GM12878 (cell line): Measurements from ENCODE around the gene FRAS1. TPM values are rescaled to one million over a fixed set of nuclear protein-coding genes. Genes with fewer than 3 reads are reported as not detected.

Experiments used
- ATAC-seq: fragments of 200-7000 bp; cut with Tn5 transposase; 3 replicates; pipeline ENCODE4 v1.9.1; 2020; ENCODE audit warnings: mild to moderate bottlenecking, moderate library complexity
- BruUV-seq: library from RNA; stranded (reverse); fragments of 400-500 nt; replicated peaks from 2 replicates; lab custom pipeline; 2021; lab: Mats Ljungman, UMichigan
- CTCF ChIA-PET: fragments of 300-600 bp; sonication (Branson Sonifier 250); formaldehyde crosslinking; extraction: SDS; loops from one replicate; lab custom pipeline; 2021; ENCODE audit warnings: inconsistent platforms; lab: Yijun Ruan, JAX
- POLR2A ChIA-PET: fragments of 350-600 bp; formaldehyde crosslinking; extraction: SDS; loops from one replicate; lab custom pipeline; 2021; ENCODE audit warnings: inconsistent platforms; lab: Charles Lee
- RAD21 ChIA-PET: fragments of 300-600 bp; sonication (Branson Sonifier 250); formaldehyde crosslinking; loops from one replicate; lab custom pipeline; 2023; ENCODE audit warnings: antibody characterized with exemption; ENCODE audit not compliant: unreplicated experiment; lab: Charles Lee
- SMC1A ChIA-PET: fragments of 300-600 bp; sonication (Branson Sonifier 250); formaldehyde crosslinking; loops from one replicate; lab custom pipeline; 2023; ENCODE audit not compliant: unreplicated experiment, uncharacterized antibody; lab: Charles Lee
- DNase-seq: peaks from one replicate; pipeline ENCODE4 v3.0.0-alpha.2; 2011; ENCODE audit warnings: low read depth, low spot score
- FAIRE-seq: peaks from 3 replicates; lab custom pipeline; 2011; peaks lifted over from hg19 to GRCh38; lab: Jason Lieb, UNC
- H2AFZ ChIP-seq: 2 replicates; pipeline ENCODE4 v1.6.0; 2011; ENCODE audit warnings: low read depth, low read length, control low read depth; ENCODE audit not compliant: control insufficient read depth
- H3K27ac ChIP-seq: 2 replicates; pipeline ENCODE4 v1.5.1; 2011; ENCODE audit warnings: control low read depth; ENCODE audit not compliant: control insufficient read depth, insufficient read depth
- H3K27me3 ChIP-seq, 2 experiments: replicated peaks in 1 of 2; 2 replicates each; pipeline versions ENCODE4 v1.6.0 to v1.6.1; 2011; ENCODE audit warnings: low read length in 1 of 2; ENCODE audit not compliant: control insufficient read depth in 2 of 2, insufficient read depth in 2 of 2
- H3K36me3 ChIP-seq, 2 experiments: 2 replicates each; pipeline ENCODE4 v1.5.1; 2011; ENCODE audit warnings: low read length in 1 of 2; ENCODE audit not compliant: control insufficient read depth in 2 of 2, insufficient read depth in 2 of 2
- H3K4me1 ChIP-seq: 2 replicates; pipeline ENCODE4 v1.6.1; 2011; ENCODE audit warnings: mild to moderate bottlenecking, low read length, moderate library complexity, mixed read lengths; ENCODE audit not compliant: control insufficient read depth, insufficient read depth
- H3K4me2 ChIP-seq: 2 replicates; pipeline ENCODE4 v1.6.0; 2011; ENCODE audit warnings: control low read depth; ENCODE audit not compliant: control insufficient read depth, insufficient read depth
- H3K4me3 ChIP-seq: fragments of 200-600 bp; sonication (generic); 2 replicates; pipeline ENCODE4 v1.5.1; 2016
- H3K79me2 ChIP-seq: 2 replicates; pipeline ENCODE4 v1.6.0; 2011; ENCODE audit warnings: low read length; ENCODE audit not compliant: control insufficient read depth, insufficient read depth
- H3K9ac ChIP-seq: 2 replicates; pipeline ENCODE4 v1.8.0; 2011; ENCODE audit warnings: low read length, control low read depth, mixed read lengths; ENCODE audit not compliant: control insufficient read depth, insufficient read depth
- H3K9me3 ChIP-seq: replicated peaks from 3 replicates; pipeline ENCODE4 v1.5.1; 2011; ENCODE audit warnings: mild to moderate bottlenecking, low read length; ENCODE audit not compliant: control insufficient read depth, insufficient read depth
- H4K20me1 ChIP-seq: 2 replicates; pipeline ENCODE4 v1.6.0; 2011; ENCODE audit not compliant: control insufficient read depth, insufficient read depth
- BHLHE40 ChIP-seq, 2 experiments: fragments of 450-650 bp in 1 of 2; IDR thresholded peaks; 2 replicates each; pipeline ENCODE4 v1.6.1; 2011 to 2017; ENCODE audit warnings: low read depth in 2 of 2, borderline replicate concordance in 1 of 2, improper control_type of control experiment in 1 of 2, low read length in 1 of 2, mild to moderate bottlenecking in 1 of 2
- CBX5 ChIP-seq: sonication (generic); IDR thresholded peaks from 2 replicates; pipeline ENCODE4 v1.6.1; 2016; ENCODE audit warnings: low read depth, moderate library complexity, mild to moderate bottlenecking, inconsistent platforms
- CHD2 ChIP-seq: IDR thresholded peaks from 2 replicates; pipeline ENCODE4 v1.6.1; 2011; ENCODE audit warnings: low read depth, low read length, improper control_type of control experiment, borderline replicate concordance
- CREB1 ChIP-seq: IDR thresholded peaks from 2 replicates; pipeline ENCODE4 v1.6.1; 2012; ENCODE audit warnings: low read depth, mild to moderate bottlenecking, inconsistent platforms
- EED ChIP-seq: sonication (generic); IDR thresholded peaks from 2 replicates; pipeline ENCODE4 v1.6.1; 2016; ENCODE audit warnings: antibody characterized with exemption, low read depth
- EGR1 ChIP-seq, 2 experiments: IDR thresholded peaks; 1 replicate in 1 of 2; 2 replicates in 1 of 2; pipeline ENCODE4 v1.6.1; 2011 to 2012; ENCODE audit warnings: low read depth in 2 of 2, low read length in 2 of 2, borderline replicate concordance in 1 of 2, mild to moderate bottlenecking in 1 of 2, moderate library complexity in 1 of 2
- HCFC1 ChIP-seq: fragments of 150-350 bp; IDR thresholded peaks from 2 replicates; pipeline ENCODE4 v1.6.1; 2014; ENCODE audit warnings: low read length
- IKZF2 ChIP-seq, 2 experiments: fragments of 450-650 bp; IDR thresholded peaks; 2 replicates each; pipeline ENCODE4 v1.6.1; 2017; ENCODE audit warnings: mild to moderate bottlenecking in 2 of 2, moderate library complexity in 2 of 2
- KDM1A ChIP-seq: fragments of 200-600 bp; sonication (generic); IDR thresholded peaks from 2 replicates; pipeline ENCODE4 v1.6.1; 2016; ENCODE audit warnings: borderline replicate concordance
- KLF5 ChIP-seq: fragments of 450-650 bp; IDR thresholded peaks from 2 replicates; pipeline ENCODE4 v1.6.1; 2014; ENCODE audit warnings: mild to moderate bottlenecking; ENCODE audit not compliant: partially characterized antibody
- MYB ChIP-seq: fragments of 150-350 bp; IDR thresholded peaks from 2 replicates; pipeline ENCODE4 v1.6.1; 2014; ENCODE audit warnings: mild to moderate bottlenecking, low read depth, low read length, borderline replicate concordance
- POLR2AphosphoS5 ChIP-seq: IDR thresholded peaks from 2 replicates; pipeline ENCODE4 v1.6.1; 2011; ENCODE audit warnings: mild to moderate bottlenecking, low read length, inconsistent platforms
- YBX1 ChIP-seq: fragments of 450-650 bp; IDR thresholded peaks from 2 replicates; pipeline ENCODE4 v1.6.1; 2016; ENCODE audit warnings: antibody characterized with exemption
- ZNF24 ChIP-seq: fragments of 450-650 bp; IDR thresholded peaks from 2 replicates; pipeline ENCODE4 v1.6.1; 2017; ENCODE audit warnings: antibody characterized with exemption, mild to moderate bottlenecking
- ZNF384 ChIP-seq: IDR thresholded peaks from 2 replicates; pipeline ENCODE4 v1.6.1; 2012; ENCODE audit warnings: low read depth, mild to moderate bottlenecking, low read length, improper control_type of control experiment, borderline replicate concordance
- ZSCAN29 ChIP-seq: fragments of 450-650 bp; IDR thresholded peaks from 2 replicates; pipeline ENCODE4 v1.6.1; 2017; ENCODE audit warnings: mild to moderate bottlenecking, moderate library complexity
- WGBS: methylation state at CpG from one replicate; pipeline ENCODE4 v1.1.6; 2016; ENCODE audit warnings: low lambda C conversion rate; ENCODE audit not compliant: insufficient replicate concordance, insufficient coverage; ENCODE audit errors: missing lambda C conversion rate; 5-methylcytosine and 5-hydroxymethylcytosine counted together
- in situ Hi-C: fragments of 300-500 bp; cut with MboI; formaldehyde crosslinking; loops from 9 replicates; pipeline ENCODE4 v1.14.3; 2018; ENCODE audit warnings: mixed read lengths
- intact Hi-C: fragments of 100-400 bp; cut with micrococcal nuclease; formaldehyde crosslinking; loops from one replicate; pipeline ENCODE4 v1.14.2; 2022; ENCODE audit not compliant: unreplicated experiment
- polyA plus RNA-seq, 11 experiments: library from polyadenylated mRNA; depleted of rRNA in 4 of 11; unstranded in 6 of 11; stranded (reverse) in 5 of 11; fragments of >200 nt; fragmentation: Nextera tagmentation in 4 of 11; fragmentation: Illumina TruSeq in 1 of 11; extraction: Ambion mirVana in 4 of 11; extraction: Trizol in 1 of 11; gene quantifications; 1 replicate in 1 of 11; 2 replicates in 10 of 11; pipeline versions ENCODE4 v1.2.1 to v1.2.3, GENCODE V29; 2011 to 2016; ENCODE audit warnings: inconsistent platforms in 2 of 11, missing spikeins in 2 of 11, low read depth in 1 of 11
- total RNA-seq, 4 experiments: library from RNA; depleted of rRNA in 3 of 4; stranded (reverse); fragments of >200 nt in 3 of 4; fragmentation: Illumina TruSeq in 1 of 4; extraction: Trizol in 1 of 4; gene quantifications; 2 replicates each; pipeline versions ENCODE4 v1.2.1 to v1.2.3, GENCODE V29; 2013 to 2021
- TF ChIP-seq, protein P1 (sequence below): fragments of 450-650 bp; IDR thresholded peaks from 2 replicates; pipeline ENCODE4 v1.6.1; 2017; ENCODE audit warnings: low read depth, mild to moderate bottlenecking, moderate library complexity

The FRAS1 gene
- total and polyA plus RNA-seq, 10 of the 15 experiments (the other 5 are each of a cell fraction or from before 2014, with no cell fraction given), result 0.08 to 11.7 (median 0.20) TPM

DNA sequence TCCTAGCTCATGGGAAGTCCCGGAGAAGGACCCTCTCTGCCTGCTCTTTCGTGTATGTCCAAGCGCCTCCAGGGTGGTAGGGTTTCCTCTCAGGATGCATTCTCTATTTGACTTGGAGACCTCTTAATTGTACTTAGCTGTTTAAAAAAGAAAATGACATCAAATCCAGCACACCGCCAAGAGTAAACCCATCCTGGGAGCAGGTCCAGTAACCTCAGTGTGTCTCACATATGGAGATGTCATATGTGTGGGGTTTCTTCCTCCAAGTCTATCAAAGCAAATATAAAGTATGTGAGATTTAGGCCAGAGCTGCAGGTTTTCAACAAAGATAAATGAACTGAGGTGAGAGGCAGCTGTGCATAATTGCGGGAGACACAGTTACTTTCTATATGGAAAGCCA lies 285.0 kb downstream of the FRAS1 start:
- no peak overlapping the region for H2AFZ ChIP-seq
- H3K79me2 ChIP-seq, result no peaks in the 10 kb centered on the region
- H3K9ac ChIP-seq, result no peak overlapping the region
- BruUV-seq, result no TSS peak
- H3K27me3 ChIP-seq, result no peaks in the 10 kb centered on the region
- ATAC-seq (no peak), FAIRE-seq (no peak), DNase-seq (no peak)
- no peak overlapping the region for H3K4me2 ChIP-seq
- H3K27ac ChIP-seq, result no peak overlapping the region
- ChIA-PET POLR2A (no interaction called here), CTCF (interaction anchor here (0.6 to 1.2 kb wide), 2 partner anchors 10 to 48 kb away, joined by 3 to 4 read pairs; no protein-coding TSS in a partner anchor), SMC1A (interaction anchor here (1.0 to 1.2 kb wide), 2 partner anchors 24 to 148 kb away, joined by 3 read pairs; no protein-coding TSS in a partner anchor), RAD21 (no interaction called here)
- H3K4me1 ChIP-seq, result no peaks in the 10 kb centered on the region
- H3K36me3 ChIP-seq, result no peaks in the 10 kb centered on the region
- TF ChIP-seq ZNF24, result no peak
- no peak for TF ChIP-seq BHLHE40 (IDR thresholded peaks at IDR 0.05; ENCODE audit: borderline replicate concordance in 1 of 2, low read depth in 2 of 2, low read length in 1 of 2)
- no peak for TF ChIP-seq CHD2
- TF ChIP-seq YBX1, result no peak
- no peak for TF ChIP-seq POLR2AphosphoS5
- TF ChIP-seq EED, result no peak
- no peak for TF ChIP-seq ZSCAN29
- TF ChIP-seq IKZF2 (IDR thresholded peaks at IDR 0.05), result no peak
- TF ChIP-seq ZNF384, result no peak
- no peak for TF ChIP-seq EGR1 (IDR thresholded peaks at IDR 0.05; ENCODE audit: borderline replicate concordance in 1 of 2, low read depth in 2 of 2, low read length in 2 of 2)
- no peak for TF ChIP-seq MYB
- no peak for TF ChIP-seq KLF5
- TF ChIP-seq HCFC1, result no peak
- TF ChIP-seq, protein P1, sequence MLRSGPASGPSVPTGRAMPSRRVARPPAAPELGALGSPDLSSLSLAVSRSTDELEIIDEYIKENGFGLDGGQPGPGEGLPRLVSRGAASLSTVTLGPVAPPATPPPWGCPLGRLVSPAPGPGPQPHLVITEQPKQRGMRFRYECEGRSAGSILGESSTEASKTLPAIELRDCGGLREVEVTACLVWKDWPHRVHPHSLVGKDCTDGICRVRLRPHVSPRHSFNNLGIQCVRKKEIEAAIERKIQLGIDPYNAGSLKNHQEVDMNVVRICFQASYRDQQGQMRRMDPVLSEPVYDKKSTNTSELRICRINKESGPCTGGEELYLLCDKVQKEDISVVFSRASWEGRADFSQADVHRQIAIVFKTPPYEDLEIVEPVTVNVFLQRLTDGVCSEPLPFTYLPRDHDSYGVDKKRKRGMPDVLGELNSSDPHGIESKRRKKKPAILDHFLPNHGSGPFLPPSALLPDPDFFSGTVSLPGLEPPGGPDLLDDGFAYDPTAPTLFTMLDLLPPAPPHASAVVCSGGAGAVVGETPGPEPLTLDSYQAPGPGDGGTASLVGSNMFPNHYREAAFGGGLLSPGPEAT, result no peak
- TF ChIP-seq CREB1, result no peak
- no peak for TF ChIP-seq KDM1A
- TF ChIP-seq CBX5, result no peak
- H3K9me3 ChIP-seq, result no peaks in the 10 kb centered on the region
- no peaks in the 10 kb centered on the region for H4K20me1 ChIP-seq
- no peak overlapping the region for H3K4me3 ChIP-seq
- 59% methylated on average over 5 of the region's 5 CpGs for WGBS
- in situ Hi-C loops, result no loop called here
- intact Hi-C loops, result no loop called here
